Lung (tissue), 12 donors: ENCODE data around the gene ILF3. TPM values are rescaled to one million over a fixed set of nuclear protein-coding genes. Genes with fewer than 3 reads are reported as not detected.

ENCODE experiments used
- ATAC-seq: fragments of 200-7000 bp; cut with Tn5 transposase; one replicate; pipeline ENCODE4 v1.9.1; 2020; ENCODE audit warnings: moderate number of reproducible peaks; ENCODE audit not compliant: insufficient read depth, low FRiP score
- DNase-seq, 3 donors: peaks; one replicate each; pipeline ENCODE4 v3.0.0-alpha.2; 2013 to 2017
- H3K27ac ChIP-seq, 2 donors: one replicate each; pipeline ENCODE4 v1.5.1; 2013; ENCODE audit warnings: mild to moderate bottlenecking in 2 of 2, moderate library complexity in 2 of 2, control low read depth in 1 of 2, inconsistent platforms in 1 of 2, low read depth in 1 of 2, low read length in 1 of 2
- H3K27me3 ChIP-seq, 3 donors: one replicate each; pipeline ENCODE4 v1.5.1; 2013; ENCODE audit warnings: low read length in 2 of 3; ENCODE audit not compliant: control insufficient read depth in 3 of 3, insufficient read depth in 3 of 3
- H3K36me3 ChIP-seq, 4 donors: one replicate each; pipeline ENCODE4 v1.5.1; 2013; ENCODE audit warnings: low read length in 4 of 4, mild to moderate bottlenecking in 1 of 4, moderate library complexity in 1 of 4; ENCODE audit not compliant: control insufficient read depth in 4 of 4, insufficient read depth in 4 of 4
- H3K4me1 ChIP-seq, 5 donors: one replicate each; pipeline ENCODE4 v1.5.1; 2013; ENCODE audit warnings: low read length in 5 of 5, mild to moderate bottlenecking in 2 of 5, moderate library complexity in 1 of 5; ENCODE audit not compliant: control insufficient read depth in 5 of 5, insufficient read depth in 5 of 5
- H3K4me3 ChIP-seq: one replicate; pipeline ENCODE4 v1.5.1; 2013; ENCODE audit warnings: mild to moderate bottlenecking, control low read depth, moderate library complexity
- H3K9ac ChIP-seq, 2 donors: one replicate each; pipeline ENCODE4 v1.5.1; 2013; ENCODE audit warnings: low read length in 2 of 2, control low read depth in 1 of 2; ENCODE audit not compliant: insufficient read depth in 1 of 2
- H3K9me3 ChIP-seq, 4 donors: one replicate each; pipeline ENCODE4 v1.5.1; 2013; ENCODE audit warnings: low read length in 3 of 4, mild to moderate bottlenecking in 1 of 4, moderate library complexity in 1 of 4; ENCODE audit not compliant: control insufficient read depth in 4 of 4, insufficient read depth in 3 of 4
- WGBS, 2 donors: extraction: QIAGEN DNeasy Blood & Tissue Kit; methylation state at CpG; one replicate each; pipeline ENCODE4 v1.1.7; 2013; 5-methylcytosine and 5-hydroxymethylcytosine counted together
- polyA plus RNA-seq, 2 donors: library from polyadenylated mRNA; stranded (reverse); fragments of 200-250 nt; gene quantifications; one replicate each; pipeline ENCODE4 v1.2.1, GENCODE V29; 2013
- total RNA-seq, 2 donors: library from RNA; depleted of rRNA in 1 of 2; stranded (reverse); fragments of >200 nt in 1 of 2; gene quantifications; one replicate each; pipeline ENCODE4 v1.2.1, GENCODE V29; 2014 to 2021
- TF ChIP-seq, protein P1 (sequence below): IDR thresholded peaks from 2 replicates; pipeline ENCODE4 v1.5.1; 2012; ENCODE audit warnings: mild to moderate bottlenecking; ENCODE audit errors: control extremely low read depth, extremely low read depth
- donor health status: control.
- donor health status: control.
- donor health status: Bipolar disorder and iron deficiency.
- donor health status: healthy.
- donor health status: DM: yes; HTN: yes; CAD: no.

ILF3 gene
- total and polyA plus RNA-seq, 4 donors, result 105 to 225 (median 131) TPM

- no peaks in the 10 kb centered on the region for H3K27me3 ChIP-seq
- H3K9ac ChIP-seq, result no peak overlapping the region
- no peak overlapping the region for H3K4me3 ChIP-seq
- H3K27ac ChIP-seq, result no peak overlapping the region
- H3K4me1 ChIP-seq, result peaks cover 0 to 4% (median 0%) of the 10 kb centered on the region in 5 donors
- DNase-seq (no peak), ATAC-seq (no peak)
- no peaks in the 10 kb centered on the region for H3K9me3 ChIP-seq
- H3K36me3 ChIP-seq, result peaks cover 41 to 69% (median 65%) of the 10 kb centered on the region in 4 donors
- TF ChIP-seq, protein P1, sequence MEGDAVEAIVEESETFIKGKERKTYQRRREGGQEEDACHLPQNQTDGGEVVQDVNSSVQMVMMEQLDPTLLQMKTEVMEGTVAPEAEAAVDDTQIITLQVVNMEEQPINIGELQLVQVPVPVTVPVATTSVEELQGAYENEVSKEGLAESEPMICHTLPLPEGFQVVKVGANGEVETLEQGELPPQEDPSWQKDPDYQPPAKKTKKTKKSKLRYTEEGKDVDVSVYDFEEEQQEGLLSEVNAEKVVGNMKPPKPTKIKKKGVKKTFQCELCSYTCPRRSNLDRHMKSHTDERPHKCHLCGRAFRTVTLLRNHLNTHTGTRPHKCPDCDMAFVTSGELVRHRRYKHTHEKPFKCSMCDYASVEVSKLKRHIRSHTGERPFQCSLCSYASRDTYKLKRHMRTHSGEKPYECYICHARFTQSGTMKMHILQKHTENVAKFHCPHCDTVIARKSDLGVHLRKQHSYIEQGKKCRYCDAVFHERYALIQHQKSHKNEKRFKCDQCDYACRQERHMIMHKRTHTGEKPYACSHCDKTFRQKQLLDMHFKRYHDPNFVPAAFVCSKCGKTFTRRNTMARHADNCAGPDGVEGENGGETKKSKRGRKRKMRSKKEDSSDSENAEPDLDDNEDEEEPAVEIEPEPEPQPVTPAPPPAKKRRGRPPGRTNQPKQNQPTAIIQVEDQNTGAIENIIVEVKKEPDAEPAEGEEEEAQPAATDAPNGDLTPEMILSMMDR, result no peak
- 91 to 95% methylated on average over 13 of the region's 13 CpGs for WGBS, 2 donors
These were observed 23.6 kb downstream of the ILF3 start for GRCh38 chr19:10677751-10678150.

GRCh38 chr19:10678813-10679212, 24.7 kb downstream of the ILF3 start:
- TF ChIP-seq, protein P1, result no peak
- DNase-seq (no peak), ATAC-seq (no peak)
- peaks cover 44 to 72% (median 66%) of the 10 kb centered on the region in 4 donors for H3K36me3 ChIP-seq
- H3K9me3 ChIP-seq, result no peaks in the 10 kb centered on the region
- no peak overlapping the region for H3K4me3 ChIP-seq
- no peak overlapping the region for H3K27ac ChIP-seq
- H3K27me3 ChIP-seq, result no peaks in the 10 kb centered on the region
- no peak overlapping the region for H3K9ac ChIP-seq
- 91% methylated on average over 12 of the region's 12 CpGs for WGBS, 2 donors
- H3K4me1 ChIP-seq, result no peaks in the 10 kb centered on the region

DNA sequence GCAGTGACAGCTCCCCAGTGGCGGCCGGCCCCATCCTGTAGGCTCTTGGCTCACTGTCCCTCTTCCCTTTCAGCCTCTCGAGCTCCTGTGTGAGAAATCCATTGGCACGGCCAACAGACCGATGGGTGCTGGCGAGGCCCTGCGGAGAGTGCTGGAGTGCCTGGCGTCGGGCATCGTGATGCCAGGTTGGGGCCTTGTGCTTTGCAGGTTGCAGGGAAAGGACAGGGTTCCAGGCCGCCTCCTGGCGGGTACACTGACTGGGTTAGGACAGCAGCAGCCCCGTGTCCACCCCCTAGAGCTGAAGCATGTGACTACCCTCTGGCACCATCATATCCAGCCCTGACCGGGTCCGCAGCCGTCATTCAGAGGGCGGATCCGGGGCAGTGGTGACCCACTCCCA, 25.6 kb downstream of the ILF3 start:
- no peak for ATAC-seq
- 97 to 98% methylated on average over 18 of the region's 18 CpGs for WGBS, 2 donors
- H3K36me3 ChIP-seq, result peaks cover 47 to 76% (median 70%) of the 10 kb centered on the region in 4 donors
- no peaks in the 10 kb centered on the region for H3K4me1 ChIP-seq
- H3K27ac ChIP-seq, result no peak overlapping the region
- no peak for DNase-seq
- no peaks in the 10 kb centered on the region for H3K27me3 ChIP-seq
- H3K9me3 ChIP-seq, result no peaks in the 10 kb centered on the region
- H3K4me3 ChIP-seq, result no peak overlapping the region
- TF ChIP-seq, protein P1, result no peak
- H3K9ac ChIP-seq, result no peak overlapping the region

GRCh38 chr19:10680545-10681135, 26.5 kb downstream of the ILF3 start:
- ATAC-seq, result no peak
- 95 to 96% methylated on average over 15 of the region's 15 CpGs for WGBS, 2 donors

More at GRCh38 chr19:10680545-10681135, 26.5 kb downstream of the ILF3 start:
- Histone ChIP-seq H3K9me3 (no peaks in the 10 kb centered on the region), H3K27ac (no peak overlapping the region), H3K27me3 (no peaks in the 10 kb centered on the region), H3K4me1 (no peaks in the 10 kb centered on the region), H3K9ac (no peak overlapping the region), H3K4me3 (no peak overlapping the region), H3K36me3 (peaks cover 43 to 80% (median 66%) of the 10 kb centered on the region in 4 donors)
- DNase-seq, result no peak
- TF ChIP-seq, protein P1, result no peak
